DND-41 (cell line): ENCODE measurements around the gene TCF4.

ENCODE experiments used
- ATAC-seq: fragments of 200-7000 bp; cut with Tn5 transposase; 3 replicates; pipeline ENCODE4 v1.9.1; 2021; ENCODE audit warnings: low read depth; ENCODE audit not compliant: insufficient read depth
- DNase-seq: peaks from one replicate; pipeline ENCODE4 v3.0.0-alpha.2; 2020
- H2AFZ ChIP-seq: 2 replicates; pipeline ENCODE4 v1.6.0; 2012; ENCODE audit warnings: low read depth, low read length
- H3K27ac ChIP-seq: 2 replicates; pipeline ENCODE4 v1.5.1; 2012; ENCODE audit warnings: low read length, inconsistent platforms
- H3K27me3 ChIP-seq: fragments of 200-600 bp; sonication (generic); 2 replicates; pipeline ENCODE4 v1.6.0; 2012; ENCODE audit warnings: low read length, mild to moderate bottlenecking, inconsistent platforms; ENCODE audit not compliant: insufficient read depth, poor library complexity
- H3K36me3 ChIP-seq: 2 replicates; pipeline ENCODE4 v1.5.1; 2012; ENCODE audit warnings: low read length, inconsistent platforms; ENCODE audit not compliant: insufficient read depth
- H3K4me1 ChIP-seq: 2 replicates; pipeline ENCODE4 v1.5.1; 2012; ENCODE audit warnings: mild to moderate bottlenecking, low read length; ENCODE audit not compliant: insufficient read depth
- H3K4me2 ChIP-seq: 2 replicates; pipeline ENCODE4 v1.6.0; 2012; ENCODE audit warnings: mild to moderate bottlenecking, moderate library complexity, low read length, inconsistent platforms; ENCODE audit not compliant: insufficient read depth
- H3K4me3 ChIP-seq, 2 experiments: fragments of 200-600 bp in 1 of 2; shearing (Covaris generic) in 1 of 2; 2 replicates each; pipeline ENCODE4 v1.5.1; 2012 to 2016; ENCODE audit warnings: inconsistent platforms in 2 of 2, low read length in 2 of 2, mild to moderate bottlenecking in 2 of 2, low read depth in 1 of 2, moderate library complexity in 1 of 2
- H3K79me2 ChIP-seq: 2 replicates; pipeline ENCODE4 v1.6.0; 2012; ENCODE audit warnings: low read length, inconsistent platforms; ENCODE audit not compliant: insufficient read depth
- H3K9ac ChIP-seq: 2 replicates; pipeline ENCODE4 v1.6.0; 2012; ENCODE audit warnings: low read depth, mild to moderate bottlenecking, inconsistent platforms, low read length, moderate library complexity
- H3K9me3 ChIP-seq: 2 replicates; pipeline ENCODE4 v1.5.1; 2012; ENCODE audit warnings: low read length, moderate library complexity, mild to moderate bottlenecking, inconsistent platforms; ENCODE audit not compliant: insufficient read depth, severe bottlenecking
- H4K20me1 ChIP-seq: 2 replicates; pipeline ENCODE4 v1.6.0; 2012; ENCODE audit warnings: low read length; ENCODE audit not compliant: insufficient read depth
- EZH2 ChIP-seq: IDR thresholded peaks from 3 replicates; pipeline ENCODE4 v1.6.1; 2012; ENCODE audit warnings: borderline replicate concordance, low read depth, mild to moderate bottlenecking, moderate library complexity, low read length, inconsistent platforms; ENCODE audit not compliant: severe bottlenecking
- TF ChIP-seq, protein P1 (sequence below): IDR thresholded peaks from 2 replicates; pipeline ENCODE4 v1.5.1; 2012; ENCODE audit warnings: borderline replicate concordance, low read length, moderate library complexity, mild to moderate bottlenecking; ENCODE audit not compliant: poor library complexity, severe bottlenecking; ENCODE audit errors: extremely low read depth

The TCF4 gene

DNA sequence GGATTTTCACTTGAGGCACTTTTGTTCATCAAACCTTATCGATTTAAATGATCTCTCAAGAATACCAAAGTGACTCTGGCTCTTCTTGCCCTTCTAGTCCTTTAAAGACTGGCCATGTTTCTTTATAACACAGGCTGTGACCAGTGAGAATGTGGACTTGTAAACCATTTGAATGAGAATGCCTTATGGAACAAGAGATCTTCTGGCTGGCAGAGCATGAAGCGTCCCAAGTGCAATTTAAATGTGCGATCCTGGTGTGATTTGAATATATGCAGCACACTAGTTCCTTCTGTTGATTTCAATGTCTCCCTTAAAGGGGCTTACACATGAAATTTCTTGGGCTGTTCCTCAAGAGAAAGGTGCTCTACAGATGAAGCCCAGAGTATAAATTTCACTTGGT, 366.4 kb downstream of the TCF4 start:
- ATAC-seq, result no peak
- Histone ChIP-seq H3K4me1 (no peaks in the 10 kb centered on the region), H3K9me3 (no peaks in the 10 kb centered on the region), H3K36me3 (no peaks in the 10 kb centered on the region), H3K27ac (no peak overlapping the region), H3K9ac (no peak overlapping the region), H3K27me3 (no peaks in the 10 kb centered on the region), H3K4me3 (no peak overlapping the region), H3K79me2 (no peaks in the 10 kb centered on the region), H4K20me1 (no peaks in the 10 kb centered on the region), H3K4me2 (no peak overlapping the region), H2AFZ (no peak overlapping the region)
- DNase-seq, result no peak
- TF ChIP-seq, protein P1, sequence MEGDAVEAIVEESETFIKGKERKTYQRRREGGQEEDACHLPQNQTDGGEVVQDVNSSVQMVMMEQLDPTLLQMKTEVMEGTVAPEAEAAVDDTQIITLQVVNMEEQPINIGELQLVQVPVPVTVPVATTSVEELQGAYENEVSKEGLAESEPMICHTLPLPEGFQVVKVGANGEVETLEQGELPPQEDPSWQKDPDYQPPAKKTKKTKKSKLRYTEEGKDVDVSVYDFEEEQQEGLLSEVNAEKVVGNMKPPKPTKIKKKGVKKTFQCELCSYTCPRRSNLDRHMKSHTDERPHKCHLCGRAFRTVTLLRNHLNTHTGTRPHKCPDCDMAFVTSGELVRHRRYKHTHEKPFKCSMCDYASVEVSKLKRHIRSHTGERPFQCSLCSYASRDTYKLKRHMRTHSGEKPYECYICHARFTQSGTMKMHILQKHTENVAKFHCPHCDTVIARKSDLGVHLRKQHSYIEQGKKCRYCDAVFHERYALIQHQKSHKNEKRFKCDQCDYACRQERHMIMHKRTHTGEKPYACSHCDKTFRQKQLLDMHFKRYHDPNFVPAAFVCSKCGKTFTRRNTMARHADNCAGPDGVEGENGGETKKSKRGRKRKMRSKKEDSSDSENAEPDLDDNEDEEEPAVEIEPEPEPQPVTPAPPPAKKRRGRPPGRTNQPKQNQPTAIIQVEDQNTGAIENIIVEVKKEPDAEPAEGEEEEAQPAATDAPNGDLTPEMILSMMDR, result no peak
- no peak for TF ChIP-seq EZH2

DNA sequence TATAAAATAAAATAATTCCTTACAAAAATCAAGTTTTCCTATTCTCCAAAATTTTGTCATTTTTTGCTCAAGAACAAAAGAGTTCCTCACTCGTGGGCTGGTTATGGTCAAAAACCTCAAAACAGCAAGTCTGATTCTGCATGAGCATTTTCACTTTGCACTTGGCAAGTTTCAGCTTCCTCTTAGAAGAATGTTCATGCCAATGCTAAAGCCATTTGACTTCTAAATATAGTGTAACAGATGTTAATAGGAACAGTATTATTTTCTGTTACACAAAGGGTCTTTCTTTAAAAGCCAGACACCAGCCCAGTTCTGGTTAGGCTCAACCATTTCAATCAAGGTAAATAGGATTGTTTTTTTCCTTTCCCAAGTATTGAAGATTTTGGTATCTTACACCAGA, 367.5 kb downstream of the TCF4 start:
- H4K20me1 ChIP-seq, result no peaks in the 10 kb centered on the region
- H3K4me1 ChIP-seq, result no peaks in the 10 kb centered on the region
- H3K27ac ChIP-seq, result no peak overlapping the region
- no peak overlapping the region for H3K4me2 ChIP-seq
- no peak overlapping the region for H3K9ac ChIP-seq
- no peak overlapping the region for H2AFZ ChIP-seq
- H3K36me3 ChIP-seq, result no peaks in the 10 kb centered on the region
- no peaks in the 10 kb centered on the region for H3K9me3 ChIP-seq
- H3K79me2 ChIP-seq, result no peaks in the 10 kb centered on the region
- no peak for ATAC-seq
- DNase-seq, result no peak
- TF ChIP-seq EZH2, result no peak
- TF ChIP-seq, protein P1, result no peak
- H3K27me3 ChIP-seq, result no peaks in the 10 kb centered on the region
- no peak overlapping the region for H3K4me3 ChIP-seq

DNA sequence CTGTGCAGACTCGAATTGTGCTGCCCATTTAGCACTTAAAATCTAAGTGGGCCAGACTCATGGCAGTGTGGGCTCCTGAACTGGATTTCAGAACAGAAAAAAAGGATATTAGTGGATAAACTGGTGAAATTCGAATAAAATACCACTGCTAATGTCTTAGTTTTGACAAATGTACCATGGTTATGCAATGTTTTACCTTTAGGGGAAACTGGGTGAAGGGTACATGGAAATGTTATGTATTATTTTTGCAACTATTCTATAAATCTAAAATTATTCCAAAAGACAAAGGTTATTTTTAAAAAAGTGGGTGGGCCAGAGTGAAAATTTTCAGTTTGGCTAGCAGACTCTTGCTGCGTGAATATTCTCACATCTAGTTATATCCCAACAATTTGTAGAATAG, 368.2 kb downstream of the TCF4 start:
- no peaks in the 10 kb centered on the region for H3K4me1 ChIP-seq
- TF ChIP-seq, protein P1, result no peak
- no peak for TF ChIP-seq EZH2
- no peak overlapping the region for H3K4me3 ChIP-seq
- ATAC-seq (no peak), DNase-seq (no peak)
- H3K4me2 ChIP-seq, result no peak overlapping the region
- no peak overlapping the region for H3K9ac ChIP-seq
- no peaks in the 10 kb centered on the region for H3K9me3 ChIP-seq
- no peak overlapping the region for H3K27ac ChIP-seq
- H3K36me3 ChIP-seq, result no peaks in the 10 kb centered on the region
- no peak overlapping the region for H2AFZ ChIP-seq
- no peaks in the 10 kb centered on the region for H3K27me3 ChIP-seq
- H3K79me2 ChIP-seq, result no peaks in the 10 kb centered on the region
- no peaks in the 10 kb centered on the region for H4K20me1 ChIP-seq

DNA sequence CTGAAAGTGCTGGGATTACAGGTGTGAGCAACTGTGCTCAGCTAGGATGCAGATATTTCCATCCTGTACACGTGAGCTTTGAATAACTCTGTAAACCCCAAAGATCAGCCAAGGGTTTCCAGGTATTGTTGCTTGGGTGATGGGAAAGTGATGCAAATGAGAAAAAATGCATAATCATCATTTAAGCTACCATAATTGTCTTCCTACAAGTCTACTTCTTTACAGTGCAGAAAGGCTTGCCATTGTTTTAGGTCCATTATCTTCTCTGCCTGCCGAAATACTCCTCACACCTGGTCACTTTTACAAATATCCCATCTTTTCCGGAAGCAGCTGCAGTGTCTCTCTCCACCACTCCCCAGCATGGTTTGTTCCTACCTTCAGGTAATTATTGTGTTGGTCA, 368.9 kb downstream of the TCF4 start:
- Histone ChIP-seq H3K27ac (no peak overlapping the region), H3K9ac (no peak overlapping the region), H2AFZ (no peak overlapping the region), H3K79me2 (no peaks in the 10 kb centered on the region), H3K4me2 (no peak overlapping the region), H3K36me3 (no peaks in the 10 kb centered on the region), H3K4me1 (no peaks in the 10 kb centered on the region), H3K9me3 (no peaks in the 10 kb centered on the region), H4K20me1 (no peaks in the 10 kb centered on the region), H3K27me3 (peaks cover 3% of the 10 kb centered on the region), H3K4me3 (no peak overlapping the region)
- ATAC-seq (no peak), DNase-seq (no peak)
- no peak for TF ChIP-seq EZH2
- TF ChIP-seq, protein P1, result no peak
